Measurements from ENCODE around the gene ASTN2.

Gene ASTN2

GRCh38 chr9:116491219-116491618, 923.6 kb downstream of the ASTN2 start:
- no peak for DNase-seq

GRCh38 chr9:116490321-116490720, 924.5 kb downstream of the ASTN2 start:
- no peak for DNase-seq

- DNase-seq: no peak
These were observed 926.5 kb downstream of the ASTN2 start for GRCh38 chr9:116488373-116488772.

GRCh38 chr9:116484492-116485061, 930.3 kb downstream of the ASTN2 start:
- no peak for DNase-seq

- no peak for DNase-seq
These were observed 931.0 kb downstream of the ASTN2 start for GRCh38 chr9:116483622-116484491.

- DNase-seq: no peak
These were observed 932.1 kb downstream of the ASTN2 start for GRCh38 chr9:116482740-116483139.

- DNase-seq: no peak
These were observed 934.2 kb downstream of the ASTN2 start for GRCh38 chr9:116480700-116481099.

- DNase-seq: no peak
These were observed 934.9 kb downstream of the ASTN2 start for GRCh38 chr9:116479967-116480366.

- DNase-seq: no peak
These were observed 935.8 kb downstream of the ASTN2 start for GRCh38 chr9:116479056-116479544.

- DNase-seq: no peak
These were observed 937.2 kb downstream of the ASTN2 start for GRCh38 chr9:116477584-116478141.

- DNase-seq: no peak
These were observed 937.9 kb downstream of the ASTN2 start for GRCh38 chr9:116476935-116477381.

- no peak for DNase-seq
These were observed 938.9 kb downstream of the ASTN2 start for GRCh38 chr9:116476002-116476401.

GRCh38 chr9:116475201-116475600, 939.7 kb downstream of the ASTN2 start:
- no peak for DNase-seq

GRCh38 chr9:116471944-116472506, 942.8 kb downstream of the ASTN2 start:
- DNase-seq: no peak

- DNase-seq: no peak
These were observed 943.6 kb downstream of the ASTN2 start for GRCh38 chr9:116471093-116471906.

GRCh38 chr9:116468793-116469527, 945.9 kb downstream of the ASTN2 start:
- no peak for DNase-seq

- DNase-seq: no peak
These were observed 946.5 kb downstream of the ASTN2 start for GRCh38 chr9:116468369-116468768.

- no peak for DNase-seq
These were observed 947.0 kb downstream of the ASTN2 start for GRCh38 chr9:116467740-116468351.

- no peak for DNase-seq
These were observed 948.3 kb downstream of the ASTN2 start for GRCh38 chr9:116466271-116467235.

- DNase-seq: no peak
These were observed 949.1 kb downstream of the ASTN2 start for GRCh38 chr9:116465576-116466270.

All from NCI-H1694 treated with DMSO at 0.1 percent for 48 hours (cell line).